Gastroesophageal sphincter (tissue), 3 donors: Measurements from ENCODE around the gene RXRA.

Experiments used
- POLR2A ChIP-seq, 2 donors: fragments of 450-650 bp; IDR thresholded peaks; one replicate each; pipeline ENCODE4 v1.6.1; 2017; ENCODE audit warnings: antibody characterized with exemption in 2 of 2, mild to moderate bottlenecking in 2 of 2, moderate library complexity in 1 of 2
- TF ChIP-seq, protein P1 (sequence below), 4 experiments: fragments of 200-600 bp in 2 of 4; fragments of 450-650 bp in 2 of 4; sonication (generic) in 1 of 4; IDR thresholded peaks; one replicate each; pipeline ENCODE4 v1.5.1; 2017 to 2019; ENCODE audit warnings: antibody characterized with exemption in 4 of 4, mild to moderate bottlenecking in 2 of 4, moderate library complexity in 2 of 4

DNA sequence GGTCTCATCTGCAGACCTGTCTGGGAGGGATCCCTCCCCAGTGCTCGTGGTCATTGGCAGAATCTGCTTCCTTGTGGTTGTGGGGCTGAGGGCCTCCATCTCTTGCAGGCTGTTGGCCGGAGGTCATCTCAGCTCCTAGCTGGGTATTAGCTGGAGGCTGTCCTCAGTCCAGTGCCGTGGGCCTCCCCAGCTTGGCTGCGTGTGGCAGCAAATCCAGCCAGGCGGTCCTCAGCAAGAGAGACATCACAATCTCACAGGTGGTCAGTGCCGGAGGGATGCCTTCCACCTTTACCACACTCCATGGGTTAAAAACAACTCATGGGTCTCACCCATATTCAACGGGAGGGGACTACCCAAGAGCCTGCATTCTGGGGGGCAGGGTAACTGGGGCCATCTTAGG is 155.5 kb downstream of the RXRA start:
- TF ChIP-seq POLR2A (IDR thresholded peaks at IDR 0.05), result no peak
- TF ChIP-seq, protein P1, sequence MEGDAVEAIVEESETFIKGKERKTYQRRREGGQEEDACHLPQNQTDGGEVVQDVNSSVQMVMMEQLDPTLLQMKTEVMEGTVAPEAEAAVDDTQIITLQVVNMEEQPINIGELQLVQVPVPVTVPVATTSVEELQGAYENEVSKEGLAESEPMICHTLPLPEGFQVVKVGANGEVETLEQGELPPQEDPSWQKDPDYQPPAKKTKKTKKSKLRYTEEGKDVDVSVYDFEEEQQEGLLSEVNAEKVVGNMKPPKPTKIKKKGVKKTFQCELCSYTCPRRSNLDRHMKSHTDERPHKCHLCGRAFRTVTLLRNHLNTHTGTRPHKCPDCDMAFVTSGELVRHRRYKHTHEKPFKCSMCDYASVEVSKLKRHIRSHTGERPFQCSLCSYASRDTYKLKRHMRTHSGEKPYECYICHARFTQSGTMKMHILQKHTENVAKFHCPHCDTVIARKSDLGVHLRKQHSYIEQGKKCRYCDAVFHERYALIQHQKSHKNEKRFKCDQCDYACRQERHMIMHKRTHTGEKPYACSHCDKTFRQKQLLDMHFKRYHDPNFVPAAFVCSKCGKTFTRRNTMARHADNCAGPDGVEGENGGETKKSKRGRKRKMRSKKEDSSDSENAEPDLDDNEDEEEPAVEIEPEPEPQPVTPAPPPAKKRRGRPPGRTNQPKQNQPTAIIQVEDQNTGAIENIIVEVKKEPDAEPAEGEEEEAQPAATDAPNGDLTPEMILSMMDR (IDR thresholded peaks at IDR 0.05), result no peak
